CD4-positive, alpha-beta T cell treated with Interleukin-1 beta for 1 hour (primary cell): ENCODE results near the gene ANXA4.

Source experiments
- DNase-seq, 2 donors: peaks; one replicate each; pipeline ENCODE4 v3.0.0-alpha.2; 2020 to 2022

The ANXA4 gene

DNA sequence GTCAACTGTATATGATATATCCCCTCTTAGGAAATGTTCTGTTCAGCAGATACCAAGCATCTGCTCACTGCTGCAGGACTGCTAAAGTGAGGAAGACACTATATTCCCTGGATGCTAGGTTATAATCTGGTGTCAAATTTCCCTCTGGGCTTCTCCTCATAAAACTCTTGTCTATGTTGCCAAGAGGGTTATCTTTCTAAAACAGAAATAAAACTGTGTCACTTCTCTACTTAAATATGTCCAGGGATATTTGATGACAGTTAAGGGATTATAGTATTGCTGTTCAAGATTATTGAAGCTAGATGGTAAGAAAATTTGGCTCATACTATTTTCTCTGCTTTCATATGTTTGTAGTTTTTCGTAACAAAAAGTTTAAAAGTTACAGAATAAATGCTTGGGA, 121.4 kb downstream of the ANXA4 start:
- no peak for DNase-seq
